ENCODE measurements around the gene TBX10.

- TF ChIP-seq EZH2phosphoT487 (IDR thresholded peaks at IDR 0.05; ENCODE audit: insufficient read depth, low read depth) (no peak), EZH2 (IDR thresholded peaks at IDR 0.05; ENCODE audit: insufficient read depth, poor library complexity, severe bottlenecking) (no peak)
These were observed 57.6 kb downstream of the TBX10 start for GRCh38 chr11:67582011-67582410.
